GM18861 (cell line): ENCODE results near the gene HIPK3.
"Not testable (repeated sequence)": the region's sequence is repeated elsewhere in the genome, so short reads cannot be mapped to it uniquely, and the experiment has no call there.

Experiments used
- ATAC-seq: cut with Tn5 transposase; IDR thresholded peaks from one replicate; pipeline ENCODE4 v1.9.1; 2021; ENCODE audit not compliant: unreplicated experiment

The HIPK3 gene

GRCh38 chr11:33350287-33350686, 93.1 kb downstream of the HIPK3 start:
- no peak for ATAC-seq

DNA sequence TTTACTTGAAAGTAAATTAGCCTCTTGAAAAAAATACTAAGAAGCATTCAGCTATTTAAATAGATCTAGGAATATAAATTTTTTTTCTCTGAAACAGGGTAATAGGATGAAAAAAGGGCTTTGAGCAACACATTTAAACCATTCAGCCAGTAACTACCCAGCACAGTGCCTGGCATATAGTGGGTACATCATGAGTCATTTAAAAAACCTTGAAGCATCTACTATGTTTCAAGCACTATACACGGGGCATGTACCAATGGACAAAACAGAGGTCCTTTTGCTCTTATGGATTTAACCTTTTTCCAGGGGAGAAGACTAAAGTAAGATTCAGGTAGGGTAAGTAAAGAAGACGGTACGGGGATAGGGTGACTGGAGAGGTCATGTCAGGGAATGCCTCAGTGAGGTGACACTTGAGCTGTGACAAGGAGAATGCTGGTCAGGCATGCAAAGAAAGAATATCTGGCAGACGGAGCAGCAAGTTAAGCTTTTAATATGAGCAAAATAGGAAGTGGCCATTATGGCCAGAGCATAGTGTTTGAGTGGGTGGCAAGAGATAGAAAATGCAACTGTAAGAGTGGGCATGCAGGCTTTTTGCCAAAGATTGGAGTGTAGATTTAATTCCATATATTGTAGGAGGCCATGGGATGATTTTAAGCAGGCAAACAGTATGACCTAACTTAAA, 101.1 kb downstream of the HIPK3 start:
- no peak for ATAC-seq

DNA sequence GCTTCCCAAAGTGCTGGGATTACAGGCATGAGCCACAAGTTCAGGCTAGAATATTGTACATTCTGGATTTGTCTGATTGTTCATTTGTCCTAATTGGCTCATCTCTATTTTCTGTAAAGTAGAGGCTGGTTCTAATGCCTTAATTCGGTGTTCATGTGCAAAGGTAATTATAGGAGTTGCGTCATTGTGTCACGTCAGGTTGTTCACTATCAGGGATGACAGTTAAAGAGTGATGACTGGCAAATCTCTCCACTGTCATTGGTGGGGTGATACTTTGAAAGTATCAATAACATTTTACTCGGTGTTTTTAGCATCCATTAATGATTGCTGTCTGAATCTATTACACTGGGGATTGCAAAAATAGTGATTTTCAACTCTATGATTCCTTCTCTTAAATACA, 103.5 kb downstream of the HIPK3 start:
- no peak for ATAC-seq

GRCh38 chr11:33362051-33362910, 105.1 kb downstream of the HIPK3 start:
- no peak for ATAC-seq

- ATAC-seq = no peak
Observed at GRCh38 chr11:33366918-33367317, 109.7 kb downstream of the HIPK3 start.

DNA sequence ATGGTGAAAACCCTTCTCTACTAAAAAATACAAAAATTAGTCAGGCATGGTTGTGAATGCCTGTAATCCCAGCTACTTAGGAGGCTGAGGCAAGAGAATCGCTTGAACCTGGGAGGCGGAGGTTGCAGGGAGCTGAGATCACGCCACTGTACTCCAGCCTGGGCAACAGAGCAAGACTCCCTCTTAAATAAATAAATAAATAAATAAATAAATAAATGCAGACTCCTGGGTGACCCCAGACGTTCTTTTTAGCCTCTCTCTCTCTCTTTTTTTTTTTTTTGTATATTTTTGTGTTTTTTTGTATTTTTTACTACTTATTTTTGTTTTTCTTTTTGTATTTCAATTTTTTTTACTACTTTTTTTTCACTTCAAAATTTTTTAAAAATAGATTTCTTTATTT, 111.3 kb downstream of the HIPK3 start:
- ATAC-seq = not testable (repeated sequence)

GRCh38 chr11:33368931-33369330, 111.8 kb downstream of the HIPK3 start:
- ATAC-seq = no peak

- ATAC-seq = no peak
Observed at GRCh38 chr11:33373636-33374035, 116.5 kb downstream of the HIPK3 start.

DNA sequence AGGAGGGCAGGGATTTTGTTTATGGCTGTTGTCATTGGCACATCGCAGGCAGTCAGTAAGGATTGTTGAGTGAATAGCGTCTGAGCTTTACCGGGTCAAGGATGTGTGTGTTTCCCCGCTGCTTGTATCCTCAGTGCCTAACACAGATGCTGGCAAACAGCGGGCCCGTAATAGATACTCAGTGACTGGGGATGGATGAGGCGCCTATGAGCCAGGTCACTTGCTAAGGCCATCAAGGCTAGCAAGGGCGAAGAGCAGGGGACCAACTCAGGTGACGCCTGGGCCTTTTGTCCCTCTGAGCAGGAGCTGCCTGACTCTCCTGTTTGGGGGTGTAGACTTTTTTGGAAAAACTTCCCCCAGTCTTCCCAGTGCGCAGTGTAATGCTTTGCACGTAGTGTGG, 118.1 kb downstream of the HIPK3 start:
- no peak for ATAC-seq

DNA sequence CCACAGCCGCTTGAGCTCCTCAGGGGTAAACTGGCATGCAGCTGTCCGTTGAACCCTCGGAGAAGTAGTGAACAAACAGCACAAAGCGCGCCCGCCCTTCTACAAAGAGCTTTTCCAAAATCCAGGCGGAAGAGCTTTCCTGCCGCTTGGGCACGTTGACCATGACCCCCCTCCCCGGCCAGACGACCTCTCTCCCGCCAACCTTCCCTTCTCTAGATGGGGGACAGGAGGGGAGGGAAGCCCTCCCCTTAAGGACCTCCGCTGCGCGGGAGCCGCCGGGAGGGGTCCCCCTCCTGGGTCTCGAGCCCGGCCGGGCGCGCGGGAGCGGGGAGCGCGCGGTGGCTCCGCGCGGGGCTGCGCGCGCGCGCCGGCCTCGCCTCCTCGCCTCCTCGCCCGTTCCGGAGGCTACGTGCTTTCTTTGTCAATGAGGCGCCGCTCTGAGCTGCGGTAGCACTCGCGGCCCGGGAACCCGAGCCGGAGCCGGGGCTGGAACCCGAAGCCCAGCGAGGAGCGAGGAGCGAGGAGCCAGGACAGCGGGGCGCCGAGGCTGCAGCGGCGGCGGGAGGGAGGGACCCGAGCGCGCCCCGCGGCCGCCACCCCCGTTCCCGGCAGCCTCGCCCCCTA, 118.6 kb downstream of the HIPK3 start, which contains the start of gene KIAA1549L:
KIAA1549L (plus strand) TSS at position 421 of the 624 bp plus-strand sequence.
- ATAC-seq = no peak

- no peak for ATAC-seq
Observed at GRCh38 chr11:33376331-33377310, 119.4 kb downstream of the HIPK3 start.

DNA sequence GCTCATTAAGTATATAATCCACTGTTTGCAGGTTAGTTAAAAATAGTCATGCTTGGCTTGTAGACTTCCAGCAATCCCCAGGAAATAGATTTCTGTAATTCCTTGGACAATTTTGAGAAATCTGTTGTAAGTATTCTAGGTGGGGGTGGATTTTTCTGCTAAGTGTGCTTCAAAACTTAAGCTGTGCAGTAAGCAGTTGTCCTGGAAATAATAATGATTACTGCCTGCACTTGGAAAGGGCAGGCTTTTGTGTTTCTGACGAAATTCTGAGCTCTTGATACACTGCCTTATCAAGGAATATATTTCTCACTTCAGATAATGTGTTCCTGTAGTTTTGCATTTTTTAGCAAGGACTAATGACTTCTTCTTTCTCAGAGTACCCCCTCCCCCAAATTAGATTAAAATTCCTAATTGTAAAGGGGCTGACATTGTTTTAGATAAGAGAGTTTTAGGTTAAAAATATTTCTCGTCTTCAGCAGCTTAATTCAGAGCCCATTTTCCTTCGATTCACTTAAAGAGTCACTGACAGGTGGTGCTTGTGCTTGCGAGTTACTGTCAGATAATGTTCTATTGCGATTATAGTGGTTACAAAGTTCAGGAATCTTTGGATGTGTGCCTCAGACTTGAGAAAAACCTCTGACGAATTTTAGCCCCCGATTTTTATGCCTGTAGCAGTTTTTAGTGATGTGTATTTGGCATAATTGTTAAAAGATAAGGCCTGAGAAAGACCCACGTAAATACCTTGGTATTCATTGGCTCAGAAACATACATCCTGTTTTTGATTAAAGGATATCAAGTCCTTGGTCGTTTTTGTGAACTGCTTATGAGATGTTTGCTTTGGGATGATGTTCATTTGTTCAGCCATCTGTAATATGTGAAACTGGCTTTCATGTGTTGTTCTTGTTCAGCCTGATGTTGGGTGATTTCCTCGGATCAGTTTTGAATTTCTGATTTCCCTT, 120.5 kb downstream of the HIPK3 start:
- ATAC-seq = no peak

GRCh38 chr11:33379947-33380346, 122.8 kb downstream of the HIPK3 start:
- ATAC-seq = peak; percentile 62

GRCh38 chr11:33383075-33383919, 126.1 kb downstream of the HIPK3 start:
- no peak for ATAC-seq

- no peak for ATAC-seq
Observed at GRCh38 chr11:33383920-33384209, 126.7 kb downstream of the HIPK3 start.

- no peak for ATAC-seq
Observed at GRCh38 chr11:33384220-33384619, 127.0 kb downstream of the HIPK3 start.

GRCh38 chr11:33387581-33387980, 130.4 kb downstream of the HIPK3 start:
- peak; percentile 22 for ATAC-seq

GRCh38 chr11:33387996-33388395, 130.8 kb downstream of the HIPK3 start:
- peak; percentile 33 for ATAC-seq
